Muscle layer of colon (tissue), 2 donors: ENCODE measurements around the gene IFNLR1.

ENCODE experiments used
- H3K27ac ChIP-seq: one replicate; pipeline ENCODE4 v1.7.0; 2013; ENCODE audit warnings: low read depth, mild to moderate bottlenecking, low read length, moderate library complexity
- H3K27me3 ChIP-seq, 2 donors: one replicate each; pipeline ENCODE4 v1.7.0; 2013; ENCODE audit warnings: low read length in 2 of 2, mild to moderate bottlenecking in 2 of 2; ENCODE audit not compliant: insufficient read depth in 2 of 2, control insufficient read depth in 1 of 2
- H3K36me3 ChIP-seq: one replicate; pipeline ENCODE4 v1.7.0; 2013; ENCODE audit warnings: mild to moderate bottlenecking, low read length; ENCODE audit not compliant: insufficient read depth
- H3K4me1 ChIP-seq: one replicate; pipeline ENCODE4 v1.7.0; 2013; ENCODE audit warnings: mild to moderate bottlenecking, low read length; ENCODE audit not compliant: insufficient read depth
- H3K4me3 ChIP-seq, 2 donors: one replicate each; pipeline ENCODE4 v1.7.0; 2013; ENCODE audit warnings: low read length in 2 of 2, low read depth in 1 of 2, mild to moderate bottlenecking in 1 of 2, moderate library complexity in 1 of 2
- H3K9ac ChIP-seq: one replicate; pipeline ENCODE4 v1.7.0; 2013; ENCODE audit warnings: low read length
- H3K9me3 ChIP-seq: one replicate; pipeline ENCODE4 v1.7.0; 2013; ENCODE audit warnings: mild to moderate bottlenecking, low read length
- donor health status: abdominal sarcoma.
- donor health status: Adenocarcinoma of cecum.

Gene IFNLR1

GRCh38 chr1:24203404-24203803 lies 16.3 kb upstream of the IFNLR1 start:
- no peak overlapping the region for H3K4me3 ChIP-seq
- H3K9ac ChIP-seq: no peak overlapping the region
- H3K27ac ChIP-seq: no peak overlapping the region
- no peaks in the 10 kb centered on the region for H3K27me3 ChIP-seq
- H3K9me3 ChIP-seq: no peaks in the 10 kb centered on the region
- no peaks in the 10 kb centered on the region for H3K4me1 ChIP-seq
- H3K36me3 ChIP-seq: no peaks in the 10 kb centered on the region

DNA sequence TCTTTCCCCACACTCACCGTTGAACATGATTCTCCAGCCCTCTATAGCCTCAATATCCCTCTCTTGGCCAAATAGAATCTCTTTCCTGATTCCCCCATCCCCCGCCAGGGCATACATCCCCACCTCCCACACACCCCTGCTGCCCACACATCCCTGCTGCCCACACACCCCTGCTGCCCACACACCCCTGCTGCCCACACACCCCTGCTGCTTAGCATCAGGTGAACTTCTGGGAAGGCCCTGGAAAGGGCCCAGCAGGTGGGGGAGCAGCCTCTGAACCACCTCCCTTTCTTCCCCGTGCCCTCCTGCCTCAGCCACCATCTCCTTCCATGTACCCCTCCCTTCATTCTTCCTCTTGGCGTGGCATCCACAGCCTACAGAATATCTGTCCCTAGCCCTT lies 15.9 kb upstream of the IFNLR1 start:
- Histone ChIP-seq H3K36me3 (no peaks in the 10 kb centered on the region), H3K9me3 (no peaks in the 10 kb centered on the region), H3K27ac (no peak overlapping the region), H3K4me3 (no peak overlapping the region), H3K4me1 (no peaks in the 10 kb centered on the region), H3K27me3 (no peaks in the 10 kb centered on the region), H3K9ac (no peak overlapping the region)

- H3K27ac ChIP-seq: no peak overlapping the region
Measured at GRCh38 chr1:24202556-24202955, 15.5 kb upstream of the IFNLR1 start.

DNA sequence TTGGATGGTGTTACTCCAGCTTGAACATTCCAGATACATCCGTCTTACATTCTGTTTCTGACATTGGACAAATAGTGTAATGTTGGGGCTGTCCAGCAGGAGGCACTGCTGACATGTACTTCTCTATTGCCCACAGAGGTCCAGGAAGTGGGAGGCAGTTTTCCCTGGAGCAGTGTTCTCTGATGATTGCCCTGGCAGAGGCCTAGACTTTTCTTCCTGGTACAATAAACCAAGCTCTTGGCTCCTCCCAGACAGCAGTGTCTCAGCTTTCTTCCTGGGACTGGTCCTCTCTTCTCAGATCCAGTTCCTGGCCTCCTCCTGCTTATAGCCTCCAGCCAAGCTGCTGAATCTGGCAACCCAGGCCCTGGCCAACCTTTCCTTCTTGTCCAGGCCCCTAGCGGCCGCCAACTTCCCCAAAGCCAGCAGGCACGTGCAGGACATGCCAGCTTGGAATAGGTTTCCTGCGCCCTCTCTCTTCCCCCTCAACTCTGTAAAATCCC lies 14.9 kb upstream of the IFNLR1 start:
- Histone ChIP-seq H3K27ac (no peak overlapping the region), H3K27me3 (no peaks in the 10 kb centered on the region), H3K9ac (no peak overlapping the region), H3K36me3 (no peaks in the 10 kb centered on the region), H3K9me3 (no peaks in the 10 kb centered on the region), H3K4me1 (no peaks in the 10 kb centered on the region), H3K4me3 (no peak overlapping the region)

More at GRCh38 chr1:24202556-24202955, 15.5 kb upstream of the IFNLR1 start:
- Histone ChIP-seq H3K27me3 (no peaks in the 10 kb centered on the region), H3K9me3 (no peaks in the 10 kb centered on the region), H3K4me1 (no peaks in the 10 kb centered on the region), H3K9ac (no peak overlapping the region), H3K36me3 (no peaks in the 10 kb centered on the region), H3K4me3 (no peak overlapping the region)

GRCh38 chr1:24199291-24199900 lies 12.3 kb upstream of the IFNLR1 start:
- Histone ChIP-seq H3K4me3 (peak overlapping the region in 1 of 2 donors; percentile 12), H3K4me1 (no peaks in the 10 kb centered on the region), H3K36me3 (no peaks in the 10 kb centered on the region), H3K9ac (no peak overlapping the region), H3K27ac (no peak overlapping the region), H3K9me3 (no peaks in the 10 kb centered on the region), H3K27me3 (no peaks in the 10 kb centered on the region)

GRCh38 chr1:24198766-24199165 lies 11.7 kb upstream of the IFNLR1 start:
- no peak overlapping the region for H3K9ac ChIP-seq
- H3K4me1 ChIP-seq: no peaks in the 10 kb centered on the region
- H3K36me3 ChIP-seq: no peaks in the 10 kb centered on the region
- no peak overlapping the region for H3K4me3 ChIP-seq
- H3K27me3 ChIP-seq: no peaks in the 10 kb centered on the region
- no peaks in the 10 kb centered on the region for H3K9me3 ChIP-seq
- H3K27ac ChIP-seq: no peak overlapping the region

DNA sequence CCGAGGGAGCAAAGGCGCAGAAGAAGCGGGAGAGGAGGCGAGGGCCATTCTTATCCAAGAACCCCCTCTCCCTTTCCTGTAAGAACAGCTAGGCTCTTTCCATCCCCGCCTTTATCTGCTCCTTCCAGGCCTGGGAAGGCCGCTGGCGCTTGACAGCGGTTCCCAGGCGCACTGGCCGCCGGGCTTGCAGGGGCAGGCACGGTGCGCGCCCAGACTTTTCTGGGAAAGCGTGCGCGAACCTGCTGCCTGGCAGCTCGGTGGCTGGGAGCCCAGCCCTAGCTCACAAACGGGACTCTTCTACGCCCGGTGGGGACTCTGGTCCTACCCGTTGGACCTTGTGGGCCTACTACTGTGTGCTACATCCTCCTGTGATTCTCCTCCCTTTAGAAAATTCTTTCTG lies 8.8 kb upstream of the IFNLR1 start:
- H3K27ac ChIP-seq: no peak overlapping the region
- H3K36me3 ChIP-seq: no peaks in the 10 kb centered on the region
- H3K4me1 ChIP-seq: no peaks in the 10 kb centered on the region
- H3K4me3 ChIP-seq: no peak overlapping the region
- no peaks in the 10 kb centered on the region for H3K27me3 ChIP-seq
- H3K9me3 ChIP-seq: no peaks in the 10 kb centered on the region
- H3K9ac ChIP-seq: no peak overlapping the region

DNA sequence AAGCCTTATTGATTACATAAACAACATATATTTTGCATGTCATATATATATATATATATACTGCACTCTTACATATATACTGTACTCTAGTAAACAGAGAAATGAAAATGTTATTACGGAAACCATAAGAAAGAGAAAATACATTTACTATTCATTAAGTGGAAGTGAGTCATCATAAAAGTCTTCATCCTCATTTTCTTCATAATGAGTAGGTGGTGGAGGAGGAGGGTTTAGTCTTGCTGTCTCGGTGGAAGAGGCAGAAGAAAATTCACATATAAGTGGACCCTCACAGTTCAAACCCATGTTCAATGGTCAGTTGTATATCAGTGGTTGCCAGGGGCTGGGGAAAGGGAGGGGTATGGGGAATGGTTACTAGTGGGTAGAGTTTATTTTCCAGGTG lies 8.0 kb upstream of the IFNLR1 start:
- Histone ChIP-seq H3K4me1 (no peaks in the 10 kb centered on the region), H3K9me3 (no peaks in the 10 kb centered on the region), H3K36me3 (no peaks in the 10 kb centered on the region), H3K27ac (no peak overlapping the region), H3K27me3 (no peaks in the 10 kb centered on the region), H3K9ac (no peak overlapping the region), H3K4me3 (no peak overlapping the region)

- Histone ChIP-seq H3K36me3 (no peaks in the 10 kb centered on the region), H3K9me3 (no peaks in the 10 kb centered on the region), H3K4me1 (no peaks in the 10 kb centered on the region), H3K9ac (no peak overlapping the region), H3K4me3 (no peak overlapping the region), H3K27ac (no peak overlapping the region), H3K27me3 (peaks cover 0 to under 1% of the 10 kb centered on the region in 2 donors)
Measured at GRCh38 chr1:24193046-24193445, 6.0 kb upstream of the IFNLR1 start.

DNA sequence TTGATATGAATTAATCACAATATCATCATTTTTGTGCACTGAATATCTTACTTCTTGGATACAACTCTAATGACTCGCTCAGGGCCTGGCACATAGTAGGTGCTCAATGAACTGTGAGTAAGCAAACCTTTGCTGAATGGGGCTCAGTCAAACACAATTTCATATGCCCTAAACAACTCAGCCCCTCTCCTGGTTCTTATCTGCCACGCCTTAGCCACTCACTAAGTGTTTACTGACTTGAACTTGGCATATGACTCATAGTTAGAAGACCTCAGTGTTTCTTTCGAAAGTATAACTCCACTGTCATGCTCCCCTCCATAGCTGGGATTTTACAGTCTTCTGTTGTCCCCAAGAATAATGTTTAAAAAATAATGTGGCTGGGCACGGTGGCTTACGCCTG lies 4.8 kb upstream of the IFNLR1 start:
- peaks cover 0 to 13% of the 10 kb centered on the region in 2 donors for H3K27me3 ChIP-seq
- no peaks in the 10 kb centered on the region for H3K36me3 ChIP-seq
- H3K9ac ChIP-seq: no peak overlapping the region
- no peak overlapping the region for H3K27ac ChIP-seq
- no peak overlapping the region for H3K4me3 ChIP-seq
- H3K9me3 ChIP-seq: no peaks in the 10 kb centered on the region
- peaks cover under 1% of the 10 kb centered on the region for H3K4me1 ChIP-seq

- no peaks in the 10 kb centered on the region for H3K36me3 ChIP-seq
- H3K4me3 ChIP-seq: no peak overlapping the region
- no peak overlapping the region for H3K27ac ChIP-seq
- peaks cover 9% of the 10 kb centered on the region for H3K4me1 ChIP-seq
- H3K9ac ChIP-seq: no peak overlapping the region
- peaks cover 0 to 14% of the 10 kb centered on the region in 2 donors for H3K27me3 ChIP-seq
- no peaks in the 10 kb centered on the region for H3K9me3 ChIP-seq
Measured at GRCh38 chr1:24190983-24191461, 3.9 kb upstream of the IFNLR1 start.

DNA sequence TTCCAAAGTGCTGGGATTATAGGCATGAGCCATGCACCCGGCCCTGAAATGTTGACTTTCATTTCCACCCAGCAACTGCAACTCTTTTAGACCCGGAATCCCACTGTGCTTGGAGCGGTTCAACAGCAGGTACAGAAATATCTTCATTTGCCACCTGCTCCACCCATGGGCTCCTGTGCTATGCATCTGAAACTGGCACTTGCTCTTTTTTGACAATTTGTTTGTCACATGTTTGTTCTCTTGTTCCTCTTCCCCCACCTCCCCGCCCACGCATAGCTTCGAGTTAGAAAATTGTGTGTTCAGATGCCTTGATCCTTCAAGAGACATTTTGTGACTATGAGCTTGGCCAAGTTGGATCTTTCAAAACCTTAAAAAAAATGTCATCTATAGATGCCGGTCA lies 2.4 kb upstream of the IFNLR1 start:
- Histone ChIP-seq H3K27ac (no peak overlapping the region), H3K27me3 (peaks cover 0 to 14% of the 10 kb centered on the region in 2 donors), H3K4me3 (no peak overlapping the region), H3K9me3 (no peaks in the 10 kb centered on the region), H3K36me3 (no peaks in the 10 kb centered on the region), H3K9ac (no peak overlapping the region), H3K4me1 (peaks cover 9% of the 10 kb centered on the region)
